ENCODE data around the gene RSBN1L.

DNA sequence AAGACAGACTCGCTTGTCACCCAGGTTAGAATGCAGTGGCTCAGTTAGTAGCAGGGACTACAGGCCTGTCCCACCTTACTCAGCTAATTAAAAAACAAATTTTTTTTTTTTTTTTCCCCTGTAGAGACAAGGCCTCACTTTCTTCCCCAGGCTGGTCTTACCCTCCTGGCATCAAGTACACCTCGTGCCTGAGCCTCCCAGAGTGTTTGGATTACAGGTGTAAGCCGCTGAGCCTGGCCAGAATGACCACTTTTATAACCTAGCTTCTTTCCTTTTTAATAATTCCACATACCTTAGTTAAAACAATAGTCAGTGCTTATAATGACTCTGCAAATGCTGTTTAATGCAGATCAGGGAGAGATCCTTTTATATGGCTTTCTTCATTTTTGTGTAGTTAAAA, 31.3 kb downstream of the RSBN1L start:
- TF ChIP-seq, protein P1, sequence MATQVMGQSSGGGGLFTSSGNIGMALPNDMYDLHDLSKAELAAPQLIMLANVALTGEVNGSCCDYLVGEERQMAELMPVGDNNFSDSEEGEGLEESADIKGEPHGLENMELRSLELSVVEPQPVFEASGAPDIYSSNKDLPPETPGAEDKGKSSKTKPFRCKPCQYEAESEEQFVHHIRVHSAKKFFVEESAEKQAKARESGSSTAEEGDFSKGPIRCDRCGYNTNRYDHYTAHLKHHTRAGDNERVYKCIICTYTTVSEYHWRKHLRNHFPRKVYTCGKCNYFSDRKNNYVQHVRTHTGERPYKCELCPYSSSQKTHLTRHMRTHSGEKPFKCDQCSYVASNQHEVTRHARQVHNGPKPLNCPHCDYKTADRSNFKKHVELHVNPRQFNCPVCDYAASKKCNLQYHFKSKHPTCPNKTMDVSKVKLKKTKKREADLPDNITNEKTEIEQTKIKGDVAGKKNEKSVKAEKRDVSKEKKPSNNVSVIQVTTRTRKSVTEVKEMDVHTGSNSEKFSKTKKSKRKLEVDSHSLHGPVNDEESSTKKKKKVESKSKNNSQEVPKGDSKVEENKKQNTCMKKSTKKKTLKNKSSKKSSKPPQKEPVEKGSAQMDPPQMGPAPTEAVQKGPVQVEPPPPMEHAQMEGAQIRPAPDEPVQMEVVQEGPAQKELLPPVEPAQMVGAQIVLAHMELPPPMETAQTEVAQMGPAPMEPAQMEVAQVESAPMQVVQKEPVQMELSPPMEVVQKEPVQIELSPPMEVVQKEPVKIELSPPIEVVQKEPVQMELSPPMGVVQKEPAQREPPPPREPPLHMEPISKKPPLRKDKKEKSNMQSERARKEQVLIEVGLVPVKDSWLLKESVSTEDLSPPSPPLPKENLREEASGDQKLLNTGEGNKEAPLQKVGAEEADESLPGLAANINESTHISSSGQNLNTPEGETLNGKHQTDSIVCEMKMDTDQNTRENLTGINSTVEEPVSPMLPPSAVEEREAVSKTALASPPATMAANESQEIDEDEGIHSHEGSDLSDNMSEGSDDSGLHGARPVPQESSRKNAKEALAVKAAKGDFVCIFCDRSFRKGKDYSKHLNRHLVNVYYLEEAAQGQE (IDR thresholded peaks at IDR 0.05; ENCODE audit: insufficient read depth in 1 of 2, low read depth in 2 of 2, low read length in 1 of 2): no peak
- TF ChIP-seq, protein P2, sequence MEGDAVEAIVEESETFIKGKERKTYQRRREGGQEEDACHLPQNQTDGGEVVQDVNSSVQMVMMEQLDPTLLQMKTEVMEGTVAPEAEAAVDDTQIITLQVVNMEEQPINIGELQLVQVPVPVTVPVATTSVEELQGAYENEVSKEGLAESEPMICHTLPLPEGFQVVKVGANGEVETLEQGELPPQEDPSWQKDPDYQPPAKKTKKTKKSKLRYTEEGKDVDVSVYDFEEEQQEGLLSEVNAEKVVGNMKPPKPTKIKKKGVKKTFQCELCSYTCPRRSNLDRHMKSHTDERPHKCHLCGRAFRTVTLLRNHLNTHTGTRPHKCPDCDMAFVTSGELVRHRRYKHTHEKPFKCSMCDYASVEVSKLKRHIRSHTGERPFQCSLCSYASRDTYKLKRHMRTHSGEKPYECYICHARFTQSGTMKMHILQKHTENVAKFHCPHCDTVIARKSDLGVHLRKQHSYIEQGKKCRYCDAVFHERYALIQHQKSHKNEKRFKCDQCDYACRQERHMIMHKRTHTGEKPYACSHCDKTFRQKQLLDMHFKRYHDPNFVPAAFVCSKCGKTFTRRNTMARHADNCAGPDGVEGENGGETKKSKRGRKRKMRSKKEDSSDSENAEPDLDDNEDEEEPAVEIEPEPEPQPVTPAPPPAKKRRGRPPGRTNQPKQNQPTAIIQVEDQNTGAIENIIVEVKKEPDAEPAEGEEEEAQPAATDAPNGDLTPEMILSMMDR (IDR thresholded peaks at IDR 0.05): no peak
- TF ChIP-seq TCF7L2 (IDR thresholded peaks at IDR 0.05; ENCODE audit: low read depth, low read length) (no peak), POLR2AphosphoS5 (IDR thresholded peaks at IDR 0.05; ENCODE audit: low read depth, low read length) (no peak), SIN3A (IDR thresholded peaks at IDR 0.05; ENCODE audit: borderline replicate concordance, insufficient read depth, low read depth, low read length) (no peak)

All from Panc1 (cell line).